ENCODE measurements around the gene CELSR3. TPM values are rescaled to one million over a fixed set of nuclear protein-coding genes. Genes with fewer than 3 reads are reported as not detected.

The CELSR3 gene
- total RNA-seq, 1 experiment from 2014 or later: 7.7 TPM

GRCh38 chr3:48688032-48688736 lies 25.5 kb upstream of the CELSR3 start:
- TF ChIP-seq REST (IDR thresholded peaks at IDR 0.05; ENCODE audit: insufficient read depth in 1 of 2, low read depth in 2 of 2, low read length in 1 of 2) (no peak), SIN3A (IDR thresholded peaks at IDR 0.05; ENCODE audit: borderline replicate concordance, insufficient read depth, low read depth, low read length) (no peak), CTCF (IDR thresholded peaks at IDR 0.05) (no peak), TCF7L2 (IDR thresholded peaks at IDR 0.05; ENCODE audit: low read depth, low read length) (no peak), POLR2AphosphoS5 (IDR thresholded peaks at IDR 0.05; ENCODE audit: low read depth, low read length) (no peak)
- intact Hi-C loops (cut with micrococcal nuclease; ENCODE audit: unreplicated experiment): no loop called here
- CTCF ChIA-PET: no interaction called here

GRCh38 chr3:48687220-48687678 lies 24.6 kb upstream of the CELSR3 start:
- TF ChIP-seq CTCF (IDR thresholded peaks at IDR 0.05) (no peak), SIN3A (IDR thresholded peaks at IDR 0.05; ENCODE audit: borderline replicate concordance, insufficient read depth, low read depth, low read length) (no peak), POLR2AphosphoS5 (IDR thresholded peaks at IDR 0.05; ENCODE audit: low read depth, low read length) (no peak)

More at GRCh38 chr3:48688032-48688736, 25.5 kb upstream of the CELSR3 start:
- H3K4me1 ChIP-seq (ENCODE audit: control insufficient read depth, insufficient read depth, low read length): peaks cover 12% of the 10 kb centered on the region; the same call in 1 of the 2 replicates
- DNase-seq (ENCODE audit: low read depth, low spot score) (no peak), ATAC-seq (no peak)
- peaks cover 11% of the 10 kb centered on the region for H3K36me3 ChIP-seq (ENCODE audit: control insufficient read depth, insufficient read depth, low read length)
- H3K27me3 ChIP-seq (ENCODE audit: control insufficient read depth, insufficient read depth, low read length): no peaks in the 10 kb centered on the region
- H3K9me3 ChIP-seq (ENCODE audit: control insufficient read depth, insufficient read depth, low read depth, low read length): no peaks in the 10 kb centered on the region
- POLR2A ChIA-PET: no interaction called here
- no peak overlapping the region for H3K4me3 ChIP-seq (ENCODE audit: low read depth in 2 of 2, low read length in 2 of 2)
- H3K27ac ChIP-seq (ENCODE audit: low read length): no peak overlapping the region
- BruUV-seq (replicated peaks): no TSS peak
- in situ Hi-C loops (cut with HindIII; ENCODE audit: low pct_unique_long_range_greater_than_20kb, low sequenced_read_pairs): no loop called here

More at GRCh38 chr3:48687220-48687678, 24.6 kb upstream of the CELSR3 start:
- H3K27me3 ChIP-seq (ENCODE audit: control insufficient read depth, insufficient read depth, low read length): no peaks in the 10 kb centered on the region
- H3K27ac ChIP-seq (ENCODE audit: low read length): no peak overlapping the region
- no peak for DNase-seq (ENCODE audit: low read depth, low spot score)
- no TSS peak for BruUV-seq (replicated peaks)
- intact Hi-C loops (cut with micrococcal nuclease; ENCODE audit: unreplicated experiment) (no loop called here), in situ Hi-C loops (cut with HindIII; ENCODE audit: low pct_unique_long_range_greater_than_20kb, low sequenced_read_pairs) (no loop called here)
- H3K36me3 ChIP-seq (ENCODE audit: control insufficient read depth, insufficient read depth, low read length): peaks cover 3% of the 10 kb centered on the region
- H3K4me1 ChIP-seq (ENCODE audit: control insufficient read depth, insufficient read depth, low read length): peaks cover 12% of the 10 kb centered on the region; the same call in 1 of the 2 replicates
- CTCF ChIA-PET: no interaction called here
- no peak overlapping the region for H3K4me3 ChIP-seq (ENCODE audit: low read depth in 2 of 2, low read length in 2 of 2)
- ATAC-seq: no peak
- POLR2A ChIA-PET: no interaction called here
- no peaks in the 10 kb centered on the region for H3K9me3 ChIP-seq (ENCODE audit: control insufficient read depth, insufficient read depth, low read depth, low read length)
